Activated naive CD4-positive, alpha-beta T cell (primary cell): ENCODE data around the gene COMMD2.

Source experiments
- DNase-seq, 4 experiments: peaks; one replicate each; lab custom pipeline; 2025; lab: John Stamatoyannopoulos, UW

Gene COMMD2

GRCh38 chr3:149763565-149764195, 11.4 kb upstream of the COMMD2 start:
- no peak for DNase-seq

DNA sequence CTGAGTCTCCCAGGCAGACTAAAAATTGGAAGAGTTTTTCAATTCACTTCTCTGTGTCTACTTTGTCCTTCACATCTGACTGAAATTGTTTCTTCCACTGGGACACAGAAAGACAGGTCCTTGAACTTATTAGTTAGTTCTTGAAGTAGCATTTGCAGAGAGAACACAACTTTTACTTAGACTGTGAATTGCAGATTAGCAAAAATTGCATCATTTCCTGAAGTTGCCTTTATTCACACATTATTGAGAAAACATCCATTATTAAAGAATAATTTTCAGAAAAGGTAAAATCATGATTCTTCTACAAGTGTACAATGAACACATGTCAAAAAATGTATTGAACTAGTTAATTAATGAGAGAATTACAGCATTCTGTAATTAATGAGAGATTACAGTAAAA, 1.4 kb upstream of the COMMD2 start:
- DNase-seq: no peak

GRCh38 chr3:149752788-149753136, 473 bp upstream of the COMMD2 start:
- DNase-seq: no peak

DNA sequence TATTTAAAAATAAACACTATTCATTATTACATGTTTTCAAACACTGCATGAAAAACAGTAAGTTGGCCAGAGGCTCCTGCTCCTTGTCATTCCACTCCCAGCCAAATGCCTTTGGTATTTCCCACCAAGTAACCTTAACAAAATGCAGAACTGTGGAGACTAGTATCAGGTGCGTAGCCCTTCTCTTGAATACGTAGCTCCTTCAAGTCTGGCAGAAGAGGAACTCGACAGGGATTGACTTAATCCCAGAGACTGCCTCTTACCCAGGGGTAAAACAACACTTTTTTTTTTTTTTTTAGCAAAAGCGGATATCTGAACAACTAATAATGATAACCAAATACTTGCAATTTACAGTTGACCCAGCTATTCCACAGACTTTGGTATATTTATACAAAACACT, 738 bp downstream of the COMMD2 start:
- DNase-seq: no peak

DNA sequence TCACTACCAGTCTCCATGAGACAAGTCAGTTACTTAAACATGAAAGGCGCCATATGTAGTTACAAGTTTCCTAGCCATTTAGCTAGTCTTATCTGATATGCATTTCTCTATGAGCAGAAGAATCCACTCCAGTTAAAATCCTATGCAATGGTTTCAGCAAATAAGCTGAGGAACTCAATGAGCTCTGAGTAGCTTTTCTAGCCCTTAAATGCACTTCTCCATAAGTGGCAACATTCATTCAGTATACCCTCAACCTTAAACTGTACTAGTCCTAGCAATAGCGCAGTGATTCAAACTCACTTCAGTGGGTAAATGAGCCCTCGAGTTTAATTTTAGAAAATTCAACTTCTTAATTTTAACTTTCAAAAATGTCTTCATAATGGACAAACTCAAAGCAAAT, 7.7 kb downstream of the COMMD2 start:
- no peak for DNase-seq

- DNase-seq: no peak
Observed at GRCh38 chr3:149744151-149744550, 8.1 kb downstream of the COMMD2 start.

- no peak for DNase-seq
Observed at GRCh38 chr3:149739396-149739795, 12.9 kb downstream of the COMMD2 start.

- no peak for DNase-seq
Observed at GRCh38 chr3:149738876-149739275, 13.4 kb downstream of the COMMD2 start.

DNA sequence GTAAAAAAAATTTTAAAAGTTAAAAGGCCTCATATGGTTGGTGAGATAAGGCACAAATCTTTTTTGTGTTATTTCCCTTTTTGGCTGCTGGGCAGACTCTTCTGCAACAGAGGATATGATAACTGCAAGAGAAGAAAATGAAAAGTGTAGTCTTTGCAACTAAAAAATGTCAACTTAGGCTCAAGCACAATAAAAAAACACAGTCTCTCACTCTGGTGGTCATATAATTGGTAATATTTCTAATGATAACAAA, 15.4 kb downstream of the COMMD2 start:
- no peak for DNase-seq

- no peak for DNase-seq
Observed at GRCh38 chr3:149736175-149736952, 15.9 kb downstream of the COMMD2 start.

GRCh38 chr3:149732234-149732633, 20.1 kb downstream of the COMMD2 start:
- DNase-seq: no peak

DNA sequence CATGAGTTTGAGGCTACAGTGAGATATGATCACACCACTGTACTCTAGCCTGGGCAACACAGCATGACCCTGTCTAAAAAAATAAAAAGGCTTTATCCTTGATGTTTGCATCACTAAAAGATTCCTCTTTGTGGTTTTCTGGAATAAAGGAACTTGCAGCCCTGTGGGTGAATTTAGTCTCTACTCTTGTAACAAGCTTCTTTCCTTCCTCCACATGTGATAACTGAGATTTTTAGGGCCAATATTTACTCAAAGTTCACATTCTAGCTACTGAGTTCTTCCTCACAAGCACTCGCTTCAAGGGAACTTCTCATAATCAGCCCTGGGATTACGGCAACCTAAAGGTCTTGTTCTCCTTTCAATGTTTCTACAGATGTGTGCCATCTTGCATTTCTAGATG, 24.6 kb downstream of the COMMD2 start:
- DNase-seq: no peak

GRCh38 chr3:149726716-149727407, 25.4 kb downstream of the COMMD2 start:
- DNase-seq: no peak

- no peak for DNase-seq
Observed at GRCh38 chr3:149723781-149724180, 28.5 kb downstream of the COMMD2 start.

- no peak for DNase-seq
Observed at GRCh38 chr3:149720918-149721317, 31.4 kb downstream of the COMMD2 start.

GRCh38 chr3:149717391-149718056, 34.8 kb downstream of the COMMD2 start:
- DNase-seq: no peak

- no peak for DNase-seq
Observed at GRCh38 chr3:149716984-149717383, 35.3 kb downstream of the COMMD2 start.

- no peak for DNase-seq
Observed at GRCh38 chr3:149715247-149715646, 37.0 kb downstream of the COMMD2 start.

- no peak for DNase-seq
Observed at GRCh38 chr3:149713730-149714654, 38.3 kb downstream of the COMMD2 start.

DNA sequence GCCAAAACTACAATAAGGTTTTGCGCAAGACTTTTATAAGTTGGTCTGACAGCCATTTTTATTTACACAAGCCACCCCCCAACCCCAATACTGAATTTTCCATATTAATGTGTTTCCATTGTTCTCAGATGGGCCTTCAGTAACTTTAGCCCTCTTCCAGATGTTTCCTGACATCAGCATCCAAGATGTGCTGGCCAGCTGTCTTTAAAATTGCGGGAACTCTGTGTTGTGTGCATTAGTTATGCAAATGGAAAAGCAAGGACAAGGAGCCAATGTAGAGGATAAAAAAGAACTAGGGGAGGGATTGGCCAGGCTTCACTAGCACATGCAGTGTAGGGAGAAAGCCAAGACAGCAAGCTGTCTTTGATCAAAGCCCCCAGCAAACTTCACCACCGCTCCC, 45.4 kb downstream of the COMMD2 start:
- no peak for DNase-seq

- no peak for DNase-seq
Observed at GRCh38 chr3:149705416-149705815, 46.9 kb downstream of the COMMD2 start.

- no peak for DNase-seq
Observed at GRCh38 chr3:149703466-149703865, 48.8 kb downstream of the COMMD2 start.
